MCF 10A (cell line): ENCODE data around the gene CLMN. TPM values are rescaled to one million over a fixed set of nuclear protein-coding genes. Genes with fewer than 3 reads are reported as not detected.

Experiments
- BruUV-seq: library from RNA; stranded (reverse); fragments of 400-500 nt; replicated peaks from 2 replicates; lab custom pipeline; 2021; lab: Mats Ljungman, UMichigan
- CTCF ChIA-PET: fragments of 300-600 bp; sonication (Branson Sonifier 250); formaldehyde crosslinking; extraction: SDS; loops from one replicate; lab custom pipeline; 2021; ENCODE audit warnings: antibody characterized with exemption, inconsistent platforms; lab: Yijun Ruan, JAX
- POLR2A ChIA-PET: fragments of 300-600, 350-650 bp; sonication (Branson Sonifier 250); formaldehyde crosslinking; extraction: SDS; loops from one replicate; lab custom pipeline; 2020; ENCODE audit warnings: antibody characterized with exemption, inconsistent platforms; lab: Yijun Ruan, JAX
- DNase-seq: peaks from one replicate; pipeline ENCODE4 v3.0.0-alpha.2; 2018; ENCODE audit not compliant: unreplicated experiment
- H3K27ac Mint-ChIP-seq: one replicate; pipeline ENCODE4 v1.8.0; 2022; ENCODE audit warnings: mild to moderate bottlenecking, low read depth, mixed read lengths; ENCODE audit not compliant: unreplicated experiment
- H3K27me3 Mint-ChIP-seq: one replicate; pipeline ENCODE4 v1.8.0; 2022; ENCODE audit warnings: mixed read lengths; ENCODE audit not compliant: insufficient read depth, unreplicated experiment
- H3K36me3 Mint-ChIP-seq: one replicate; pipeline ENCODE4 v1.8.0; 2022; ENCODE audit warnings: mild to moderate bottlenecking, moderate library complexity, mixed read lengths; ENCODE audit not compliant: insufficient read depth, unreplicated experiment
- H3K4me1 Mint-ChIP-seq: one replicate; pipeline ENCODE4 v1.8.0; 2022; ENCODE audit warnings: mixed read lengths; ENCODE audit not compliant: insufficient read depth, unreplicated experiment
- H3K4me3 Mint-ChIP-seq: one replicate; pipeline ENCODE4 v1.8.0; 2022; ENCODE audit warnings: mild to moderate bottlenecking, moderate library complexity, mixed read lengths; ENCODE audit not compliant: unreplicated experiment
- H3K9me3 Mint-ChIP-seq: one replicate; pipeline ENCODE4 v1.8.0; 2022; ENCODE audit warnings: mixed read lengths; ENCODE audit not compliant: unreplicated experiment
- intact Hi-C: fragments of 100-400 bp; cut with micrococcal nuclease; formaldehyde crosslinking; loops from 2 replicates; pipeline ENCODE4 v1.14.1; 2022
- total RNA-seq: library from RNA; stranded (reverse); gene quantifications from 2 replicates; pipeline ENCODE4 v1.2.3, GENCODE V29; 2022
- TF ChIP-seq, protein P1 (sequence below): fragments of 200-600 bp; IDR thresholded peaks from one replicate; pipeline ENCODE4 v1.8.0; 2022; ENCODE audit warnings: antibody characterized with exemption, mild to moderate bottlenecking; ENCODE audit not compliant: unreplicated experiment

Gene CLMN
- total RNA-seq, 1 experiment from 2014 or later: 17.9 TPM

DNA sequence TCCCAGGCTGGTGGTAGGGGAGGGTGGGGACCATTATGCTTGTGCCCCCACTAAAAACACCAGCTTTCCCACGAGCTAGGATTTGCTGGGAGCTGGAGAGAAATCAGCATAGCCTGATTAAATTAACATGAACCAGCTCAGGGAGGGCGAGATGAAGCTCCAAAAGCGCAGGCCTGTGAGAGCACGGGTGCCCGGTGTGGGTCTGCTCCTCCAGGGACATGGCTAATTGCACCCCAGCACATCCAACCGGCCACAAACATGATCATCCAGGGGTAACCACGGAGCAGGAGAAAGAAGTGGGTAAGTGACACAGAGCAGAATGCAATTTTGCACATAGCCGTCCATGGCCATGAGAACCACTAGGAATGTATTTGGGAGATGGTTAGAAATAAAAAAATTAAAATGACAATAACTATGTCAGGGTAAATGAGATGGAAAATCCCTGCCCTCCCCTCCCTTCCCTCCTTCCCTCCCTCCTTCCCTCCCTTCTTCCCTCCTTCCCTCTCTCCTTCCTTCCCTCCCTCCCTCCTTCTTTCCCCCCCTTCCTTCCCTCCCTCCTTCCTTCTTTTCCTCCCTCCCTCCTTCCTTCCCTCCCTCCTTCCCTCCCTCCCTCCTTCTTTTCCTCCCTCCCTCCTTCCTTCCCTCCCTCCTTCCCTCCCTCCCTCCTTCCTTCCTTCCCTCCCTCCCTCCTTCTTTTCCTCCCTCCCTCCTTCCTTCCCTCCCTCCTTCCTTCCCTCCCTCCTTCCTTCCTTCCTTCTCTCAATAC, 26.9 kb downstream of the CLMN start:
- no peak overlapping the region for H3K27ac Mint-ChIP-seq
- H3K36me3 Mint-ChIP-seq: no peaks in the 10 kb centered on the region
- TF ChIP-seq, protein P1, sequence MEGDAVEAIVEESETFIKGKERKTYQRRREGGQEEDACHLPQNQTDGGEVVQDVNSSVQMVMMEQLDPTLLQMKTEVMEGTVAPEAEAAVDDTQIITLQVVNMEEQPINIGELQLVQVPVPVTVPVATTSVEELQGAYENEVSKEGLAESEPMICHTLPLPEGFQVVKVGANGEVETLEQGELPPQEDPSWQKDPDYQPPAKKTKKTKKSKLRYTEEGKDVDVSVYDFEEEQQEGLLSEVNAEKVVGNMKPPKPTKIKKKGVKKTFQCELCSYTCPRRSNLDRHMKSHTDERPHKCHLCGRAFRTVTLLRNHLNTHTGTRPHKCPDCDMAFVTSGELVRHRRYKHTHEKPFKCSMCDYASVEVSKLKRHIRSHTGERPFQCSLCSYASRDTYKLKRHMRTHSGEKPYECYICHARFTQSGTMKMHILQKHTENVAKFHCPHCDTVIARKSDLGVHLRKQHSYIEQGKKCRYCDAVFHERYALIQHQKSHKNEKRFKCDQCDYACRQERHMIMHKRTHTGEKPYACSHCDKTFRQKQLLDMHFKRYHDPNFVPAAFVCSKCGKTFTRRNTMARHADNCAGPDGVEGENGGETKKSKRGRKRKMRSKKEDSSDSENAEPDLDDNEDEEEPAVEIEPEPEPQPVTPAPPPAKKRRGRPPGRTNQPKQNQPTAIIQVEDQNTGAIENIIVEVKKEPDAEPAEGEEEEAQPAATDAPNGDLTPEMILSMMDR: no peak
- no peak overlapping the region for H3K4me3 Mint-ChIP-seq
- POLR2A ChIA-PET: interaction anchor here (0.6 kb wide), 1 partner anchor 21 kb away, joined by 3 read pairs; no protein-coding TSS in a partner anchor
- BruUV-seq: no TSS peak
- intact Hi-C loops: no loop called here
- CTCF ChIA-PET: interaction anchor here (0.6 kb wide), 1 partner anchor 1340 kb away, joined by 3 read pairs; no protein-coding TSS in a partner anchor
- DNase-seq: no peak
- H3K9me3 Mint-ChIP-seq: no peaks in the 10 kb centered on the region
- H3K4me1 Mint-ChIP-seq: peaks cover 23% of the 10 kb centered on the region
- no peaks in the 10 kb centered on the region for H3K27me3 Mint-ChIP-seq

DNA sequence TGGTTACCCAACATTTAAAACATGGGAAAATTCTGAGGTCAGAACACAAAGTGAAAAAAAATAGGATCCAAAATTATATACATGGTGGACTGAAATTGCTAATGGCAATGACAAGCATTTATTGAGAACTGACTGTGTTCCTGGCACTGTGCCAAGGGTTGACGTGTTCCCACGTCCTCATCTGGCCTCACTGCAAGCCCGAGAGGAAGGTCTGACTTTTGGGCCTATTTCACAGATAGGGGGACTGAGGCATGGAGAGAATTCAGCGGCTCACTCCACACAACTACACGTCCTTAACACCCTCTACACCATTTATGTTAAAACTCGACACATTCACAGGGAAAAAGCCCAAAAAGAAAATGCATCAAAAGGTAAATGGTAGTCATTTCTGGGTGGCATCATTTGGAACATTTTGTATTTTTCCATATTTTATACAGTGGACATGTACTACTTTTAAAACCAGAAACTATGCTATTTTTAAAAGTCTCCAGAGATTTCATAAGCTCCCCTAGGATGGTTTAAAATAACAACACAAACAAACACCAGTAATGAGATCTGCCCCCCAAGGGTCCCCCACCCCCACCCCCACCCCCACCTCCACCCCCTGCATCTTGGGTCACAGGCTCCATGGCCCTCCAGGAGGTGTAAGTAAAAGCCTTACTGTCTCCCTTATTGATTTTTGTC, 27.7 kb downstream of the CLMN start:
- Mint-ChIP-seq H3K4me1 (peaks cover 23% of the 10 kb centered on the region), H3K9me3 (no peaks in the 10 kb centered on the region), H3K27ac (peak overlapping the region; percentile 51), H3K27me3 (no peaks in the 10 kb centered on the region), H3K4me3 (no peak overlapping the region), H3K36me3 (no peaks in the 10 kb centered on the region)
- intact Hi-C loops: no loop called here
- TF ChIP-seq, protein P1: no peak
- ChIA-PET CTCF (no interaction called here), POLR2A (interaction anchor here (1.1 kb wide), 1 partner anchor 14 kb away, joined by 5 read pairs; no protein-coding TSS in a partner anchor)
- peak; percentile 92 for DNase-seq
- no TSS peak for BruUV-seq

DNA sequence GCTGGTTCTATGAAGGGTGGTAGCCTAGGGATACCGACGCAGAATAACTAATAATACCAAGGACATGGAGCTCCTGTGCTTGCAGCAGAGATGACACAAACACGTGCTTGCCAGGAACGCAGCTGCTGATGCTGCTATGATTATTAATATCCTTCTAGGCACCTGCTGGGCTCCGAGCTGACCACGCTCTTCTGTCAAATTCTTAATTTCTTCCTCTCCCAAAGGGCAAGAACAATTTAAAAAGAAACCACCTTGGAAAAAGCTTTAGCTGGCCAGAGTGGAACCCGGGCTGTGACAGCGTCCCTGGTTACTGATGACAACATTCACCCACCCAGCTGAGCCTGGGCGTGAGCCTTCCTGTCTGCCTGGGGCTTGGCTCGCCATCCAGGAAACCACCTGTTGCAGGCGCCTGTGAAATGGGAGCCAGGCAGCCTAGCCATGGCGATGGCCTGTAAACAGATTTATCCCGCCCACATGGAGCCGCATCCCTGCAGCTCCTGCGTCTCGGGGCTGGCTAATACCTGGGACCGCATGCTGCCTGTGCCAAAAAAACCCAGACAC, 28.8 kb downstream of the CLMN start:
- Mint-ChIP-seq H3K27ac (peak overlapping the region; percentile 51), H3K27me3 (no peaks in the 10 kb centered on the region), H3K36me3 (no peaks in the 10 kb centered on the region), H3K4me3 (no peak overlapping the region), H3K4me1 (peaks cover 23% of the 10 kb centered on the region), H3K9me3 (no peaks in the 10 kb centered on the region)
- intact Hi-C loops: no loop called here
- DNase-seq: peak; percentile 80
- ChIA-PET CTCF (no interaction called here), POLR2A (interaction anchor here (0.5 to 1.1 kb wide), 2 partner anchors 13 to 709 kb away, joined by 3 to 5 read pairs; no protein-coding TSS in a partner anchor)
- BruUV-seq: no TSS peak
- TF ChIP-seq, protein P1: no peak

DNA sequence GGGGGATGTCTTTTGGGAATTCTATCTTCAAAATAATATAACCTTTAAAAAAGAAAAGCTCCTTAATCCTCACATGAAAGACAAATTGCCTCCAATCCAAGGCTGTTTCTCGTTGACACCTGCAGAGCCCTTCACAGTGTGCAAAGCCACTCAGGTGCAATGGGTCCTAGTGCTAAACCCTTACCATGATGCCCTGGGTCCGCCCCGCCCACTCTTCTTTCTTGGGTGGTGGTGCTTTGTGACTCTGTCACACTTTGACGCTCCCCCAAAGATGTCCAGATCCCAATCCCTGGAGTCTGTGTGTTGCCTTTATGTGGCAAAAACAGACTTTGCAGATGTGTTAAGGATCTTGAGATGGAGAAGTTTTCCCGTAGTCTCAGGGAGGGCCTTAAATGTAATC, 29.7 kb downstream of the CLMN start:
- TF ChIP-seq, protein P1: no peak
- no peak for DNase-seq
- H3K9me3 Mint-ChIP-seq: no peaks in the 10 kb centered on the region
- no peaks in the 10 kb centered on the region for H3K36me3 Mint-ChIP-seq
- CTCF ChIA-PET: interaction anchor here (0.7 to 0.8 kb wide), 2 partner anchors 11 to 1278 kb away, joined by 3 read pairs; no protein-coding TSS in a partner anchor
- POLR2A ChIA-PET: no interaction called here
- no peaks in the 10 kb centered on the region for H3K27me3 Mint-ChIP-seq
- intact Hi-C loops: no loop called here
- no peak overlapping the region for H3K27ac Mint-ChIP-seq
- no TSS peak for BruUV-seq
- no peak overlapping the region for H3K4me3 Mint-ChIP-seq
- H3K4me1 Mint-ChIP-seq: peaks cover 18% of the 10 kb centered on the region
